HUES48 (cell line): ENCODE results near the gene FAH.

Source experiments
- H3K27ac ChIP-seq: one replicate; pipeline ENCODE4 v1.7.0; 2013; ENCODE audit warnings: low read depth, low read length, inconsistent platforms
- H3K27me3 ChIP-seq: 2 replicates; pipeline ENCODE4 v1.6.1; 2013; ENCODE audit warnings: mild to moderate bottlenecking, low read length; ENCODE audit not compliant: control insufficient read depth, insufficient read depth
- H3K36me3 ChIP-seq: 2 replicates; pipeline ENCODE4 v1.6.1; 2013; ENCODE audit warnings: low read length; ENCODE audit not compliant: control insufficient read depth, insufficient read depth
- H3K4me1 ChIP-seq: 2 replicates; pipeline ENCODE4 v1.6.1; 2013; ENCODE audit warnings: mild to moderate bottlenecking, low read length; ENCODE audit not compliant: control insufficient read depth, insufficient read depth
- H3K4me3 ChIP-seq: 2 replicates; pipeline ENCODE4 v1.5.1; 2013; ENCODE audit warnings: mild to moderate bottlenecking, low read depth, low read length
- H3K9ac ChIP-seq: 2 replicates; pipeline ENCODE4 v1.6.1; 2013; ENCODE audit warnings: mild to moderate bottlenecking, low read depth, low read length, moderate library complexity
- H3K9me3 ChIP-seq: 2 replicates; pipeline ENCODE4 v1.6.1; 2013; ENCODE audit warnings: low read length; ENCODE audit not compliant: control insufficient read depth, insufficient read depth

FAH gene

GRCh38 chr15:80159811-80160569 is 7.2 kb downstream of the FAH start:
- Histone ChIP-seq H3K4me1 (no peaks in the 10 kb centered on the region), H3K4me3 (no peak overlapping the region), H3K9ac (no peak overlapping the region), H3K27me3 (no peaks in the 10 kb centered on the region), H3K36me3 (peaks cover 51% of the 10 kb centered on the region), H3K9me3 (no peaks in the 10 kb centered on the region), H3K27ac (no peak overlapping the region)

- no peaks in the 10 kb centered on the region for H3K27me3 ChIP-seq
- no peak overlapping the region for H3K9ac ChIP-seq
- H3K4me3 ChIP-seq: no peak overlapping the region
- no peak overlapping the region for H3K27ac ChIP-seq
- peaks cover 51% of the 10 kb centered on the region for H3K36me3 ChIP-seq
- H3K9me3 ChIP-seq: no peaks in the 10 kb centered on the region
- no peaks in the 10 kb centered on the region for H3K4me1 ChIP-seq
These were observed 7.9 kb downstream of the FAH start for GRCh38 chr15:80160570-80161156.

- Histone ChIP-seq H3K27me3 (no peaks in the 10 kb centered on the region), H3K4me1 (no peaks in the 10 kb centered on the region), H3K9ac (no peak overlapping the region), H3K27ac (no peak overlapping the region), H3K4me3 (no peak overlapping the region), H3K36me3 (peaks cover 51% of the 10 kb centered on the region), H3K9me3 (no peaks in the 10 kb centered on the region)
These were observed 8.7 kb downstream of the FAH start for GRCh38 chr15:80161468-80162016.

- H3K4me1 ChIP-seq: no peaks in the 10 kb centered on the region
- no peaks in the 10 kb centered on the region for H3K27me3 ChIP-seq
- peaks cover 51% of the 10 kb centered on the region for H3K36me3 ChIP-seq
- no peak overlapping the region for H3K9ac ChIP-seq
- no peak overlapping the region for H3K27ac ChIP-seq
- H3K4me3 ChIP-seq: no peak overlapping the region
- no peaks in the 10 kb centered on the region for H3K9me3 ChIP-seq
These were observed 9.3 kb downstream of the FAH start for GRCh38 chr15:80162059-80162554.

GRCh38 chr15:80163217-80163616 is 10.4 kb downstream of the FAH start:
- Histone ChIP-seq H3K9me3 (no peaks in the 10 kb centered on the region), H3K27me3 (no peaks in the 10 kb centered on the region), H3K27ac (no peak overlapping the region), H3K36me3 (peaks cover 47% of the 10 kb centered on the region), H3K9ac (no peak overlapping the region), H3K4me1 (no peaks in the 10 kb centered on the region), H3K4me3 (no peak overlapping the region)

- Histone ChIP-seq H3K27ac (no peak overlapping the region), H3K27me3 (no peaks in the 10 kb centered on the region), H3K9ac (no peak overlapping the region), H3K9me3 (no peaks in the 10 kb centered on the region), H3K4me1 (no peaks in the 10 kb centered on the region), H3K4me3 (no peak overlapping the region), H3K36me3 (peaks cover 43% of the 10 kb centered on the region)
These were observed 11.1 kb downstream of the FAH start for GRCh38 chr15:80163897-80164296.

- no peak overlapping the region for H3K9ac ChIP-seq
- no peaks in the 10 kb centered on the region for H3K27me3 ChIP-seq
- no peaks in the 10 kb centered on the region for H3K9me3 ChIP-seq
- H3K27ac ChIP-seq: no peak overlapping the region
- H3K36me3 ChIP-seq: peaks cover 15% of the 10 kb centered on the region
- H3K4me3 ChIP-seq: no peak overlapping the region
- no peaks in the 10 kb centered on the region for H3K4me1 ChIP-seq
These were observed 15.1 kb downstream of the FAH start for GRCh38 chr15:80167936-80168335.

- Histone ChIP-seq H3K9me3 (no peaks in the 10 kb centered on the region), H3K4me1 (no peaks in the 10 kb centered on the region), H3K27ac (no peak overlapping the region), H3K27me3 (no peaks in the 10 kb centered on the region), H3K36me3 (peaks cover 11% of the 10 kb centered on the region), H3K4me3 (no peak overlapping the region), H3K9ac (no peak overlapping the region)
These were observed 15.6 kb downstream of the FAH start for GRCh38 chr15:80168421-80168820.

GRCh38 chr15:80169768-80170357 is 17.1 kb downstream of the FAH start:
- Histone ChIP-seq H3K9ac (no peak overlapping the region), H3K27me3 (no peaks in the 10 kb centered on the region), H3K4me1 (no peaks in the 10 kb centered on the region), H3K9me3 (no peaks in the 10 kb centered on the region), H3K36me3 (no peaks in the 10 kb centered on the region; the same call in 1 of the 2 replicates), H3K4me3 (no peak overlapping the region), H3K27ac (no peak overlapping the region)

GRCh38 chr15:80170596-80170995 is 17.8 kb downstream of the FAH start:
- Histone ChIP-seq H3K4me3 (no peak overlapping the region), H3K27me3 (no peaks in the 10 kb centered on the region), H3K9me3 (no peaks in the 10 kb centered on the region), H3K9ac (no peak overlapping the region), H3K36me3 (no peaks in the 10 kb centered on the region), H3K4me1 (no peaks in the 10 kb centered on the region), H3K27ac (no peak overlapping the region)

GRCh38 chr15:80171787-80172186 is 19.0 kb downstream of the FAH start:
- Histone ChIP-seq H3K27ac (no peak overlapping the region), H3K4me1 (no peaks in the 10 kb centered on the region), H3K4me3 (no peak overlapping the region), H3K9me3 (no peaks in the 10 kb centered on the region), H3K9ac (no peak overlapping the region), H3K36me3 (no peaks in the 10 kb centered on the region), H3K27me3 (no peaks in the 10 kb centered on the region)
